H1 (cell line): ENCODE results near the gene UROC1. TPM values are rescaled to one million over a fixed set of nuclear protein-coding genes. Genes with fewer than 3 reads are reported as not detected.

Source experiments
- BCL11A ChIP-seq, 2 experiments: IDR thresholded peaks; one replicate each; pipeline ENCODE4 v1.6.1; 2011; ENCODE audit warnings: low read depth in 2 of 2, low read length in 2 of 2, mild to moderate bottlenecking in 2 of 2
- CHD7 ChIP-seq: fragments of 300-600 bp; sonication (generic); IDR thresholded peaks from 2 replicates; pipeline ENCODE4 v1.7.1; 2012; ENCODE audit warnings: low read length, moderate library complexity, mild to moderate bottlenecking, inconsistent platforms; ENCODE audit not compliant: insufficient replicate concordance
- CREB1 ChIP-seq: IDR thresholded peaks from 2 replicates; pipeline ENCODE4 v1.6.1; 2012; ENCODE audit warnings: inconsistent platforms
- CTBP2 ChIP-seq: IDR thresholded peaks from 2 replicates; pipeline ENCODE4 v1.7.0; 2011; ENCODE audit warnings: borderline replicate concordance, mild to moderate bottlenecking, moderate library complexity, mixed read lengths, low read length; ENCODE audit not compliant: insufficient read depth, insufficient read length
- NRF1 ChIP-seq: IDR thresholded peaks from 2 replicates; pipeline ENCODE4 v1.6.1; 2011; ENCODE audit warnings: mild to moderate bottlenecking, low read depth, low read length, improper control_type of control experiment
- PHF8 ChIP-seq: fragments of 200-600 bp; sonication (generic); conservative IDR thresholded peaks from 2 replicates; pipeline ENCODE4 v1.7.1; 2012; ENCODE audit warnings: low read depth, mild to moderate bottlenecking, inconsistent platforms, low read length, moderate library complexity
- RBBP5 ChIP-seq: IDR thresholded peaks from 2 replicates; pipeline ENCODE4 v1.7.1; 2012; ENCODE audit warnings: low read depth, mild to moderate bottlenecking, inconsistent platforms, low read length, moderate library complexity, borderline replicate concordance
- RNF2 ChIP-seq: fragments of 200-900, 300-1000 bp; sonication (generic); IDR thresholded peaks from 2 replicates; pipeline ENCODE4 v1.7.1; 2016; ENCODE audit warnings: borderline replicate concordance, low read depth, mild to moderate bottlenecking, antibody characterized with exemption, low read length; ENCODE audit not compliant: poor library complexity, severe bottlenecking; ENCODE audit errors: missing control alignments
- SIRT6 ChIP-seq: IDR thresholded peaks from one replicate; pipeline ENCODE4 v1.7.1; 2012; ENCODE audit warnings: low read length, inconsistent platforms
- SRF ChIP-seq: IDR thresholded peaks from 2 replicates; pipeline ENCODE4 v1.6.1; 2011; ENCODE audit warnings: mild to moderate bottlenecking, low read depth, low read length, moderate library complexity
- polyA plus RNA-seq, 7 experiments: library from polyadenylated mRNA; depleted of rRNA in 3 of 7; stranded (reverse) in 5 of 7; unstranded in 2 of 7; fragments of >200 nt in 5 of 7; fragments of 200-250 nt in 2 of 7; gene quantifications; 1 replicate in 5 of 7; 2 replicates in 1 of 7; 4 replicates in 1 of 7; pipeline versions ENCODE4 v1.2.1 to v1.2.3, GENCODE V29; 2011 to 2013; ENCODE audit warnings: missing spikeins in 2 of 7, mixed read lengths in 2 of 7
- total RNA-seq: library from RNA; stranded (reverse); fragmentation: NEBNext Ultra II Directional; extraction: Animal tissue kit (Norgen Biotek cat#: 25700); gene quantifications from 2 replicates; pipeline ENCODE4 v1.2.1, GENCODE V29; 2021

The UROC1 gene
- total and polyA plus RNA-seq, 2 of the 8 experiments (the other 6 are each of a cell fraction or from before 2014, with no cell fraction given) = 0.03 TPM; not detected in 1

DNA sequence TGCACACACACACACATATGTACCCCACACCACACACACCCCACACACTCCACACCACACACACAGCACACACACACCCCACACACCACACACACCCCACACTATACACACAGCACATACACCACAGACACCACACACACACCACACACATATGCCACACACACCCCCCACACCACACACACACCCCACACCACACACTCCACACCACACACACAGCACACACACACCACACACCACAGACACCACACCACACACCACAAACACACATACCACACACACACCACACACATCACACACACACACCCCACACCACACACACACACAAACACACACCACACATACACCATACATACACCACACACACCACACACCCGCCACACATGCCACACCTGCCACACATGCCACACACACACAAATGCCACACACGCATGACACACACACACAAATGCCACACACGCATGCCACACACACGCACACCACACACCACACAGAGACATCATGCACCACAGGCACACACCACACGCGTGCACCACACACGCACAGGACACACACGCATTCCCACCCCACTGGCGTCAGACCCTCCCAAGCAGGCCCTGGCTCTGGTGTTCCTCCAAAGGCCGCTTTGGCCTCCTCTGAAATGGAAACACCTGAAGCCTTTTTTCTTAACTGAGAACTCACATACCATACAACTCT lies 22.1 kb upstream of the UROC1 start (continued):
- TF ChIP-seq CHD7 (no peak), SIRT6 (no peak), NRF1 (no peak), BCL11A (IDR thresholded peaks at IDR 0.05; ENCODE audit: low read depth in 2 of 2, low read length in 2 of 2) (no peak), CTBP2 (no peak), SRF (no peak), PHF8 (no peak), CREB1 (no peak), RNF2 (no peak), RBBP5 (no peak)
